Uterus (tissue), 2 donors: ENCODE results near the gene GDPD1.

Experiments
- CTCF ChIP-seq, 4 experiments: fragments of 200-600 bp in 2 of 4; fragments of 450-650 bp in 2 of 4; sonication (generic) in 2 of 4; IDR thresholded peaks; one replicate each; pipeline ENCODE4 v1.5.1; 2016 to 2019; ENCODE audit warnings: antibody characterized with exemption in 4 of 4, mild to moderate bottlenecking in 2 of 4, moderate library complexity in 1 of 4
- POLR2A ChIP-seq, 2 donors: fragments of 450-650 bp; IDR thresholded peaks; one replicate each; pipeline ENCODE4 v1.6.1; 2016; ENCODE audit warnings: antibody characterized with exemption in 2 of 2, mild to moderate bottlenecking in 1 of 2, moderate library complexity in 1 of 2

- no peak for TF ChIP-seq POLR2A (IDR thresholded peaks at IDR 0.05)
- no peak for TF ChIP-seq CTCF (IDR thresholded peaks at IDR 0.05)
Observed at GRCh38 chr17:59223813-59224212, 3.5 kb downstream of the GDPD1 start.
